Cerebellar nuclear complex (tissue), 1 donor: Measurements from ENCODE around the gene NEK2.
"Not testable (repeated sequence)": the region's sequence is repeated elsewhere in the genome, so short reads cannot be mapped to it uniquely, and the experiment has no call there.

Experiments used
- DNase-seq, 2 experiments: peaks; one replicate each; lab custom pipeline; 2025; lab: John Stamatoyannopoulos, UW

Gene NEK2

GRCh38 chr1:211650904-211651303 is 24.5 kb downstream of the NEK2 start:
- no peak for DNase-seq

GRCh38 chr1:211648980-211649934 is 26.2 kb downstream of the NEK2 start:
- DNase-seq: no peak

- DNase-seq: no peak
Measured at GRCh38 chr1:211648336-211648735, 27.1 kb downstream of the NEK2 start.

- no peak for DNase-seq
Measured at GRCh38 chr1:211647711-211648121, 27.7 kb downstream of the NEK2 start.

- DNase-seq: no peak
Measured at GRCh38 chr1:211646566-211646965, 28.9 kb downstream of the NEK2 start.

- not testable (repeated sequence) for DNase-seq
Measured at GRCh38 chr1:211645601-211646000, 29.8 kb downstream of the NEK2 start.

GRCh38 chr1:211644653-211645052 is 30.8 kb downstream of the NEK2 start:
- no peak for DNase-seq

GRCh38 chr1:211643324-211644212 is 31.9 kb downstream of the NEK2 start:
- peak in 1 of 2 experiments; percentile 43 for DNase-seq

- DNase-seq: no peak
Measured at GRCh38 chr1:211642870-211643269, 32.6 kb downstream of the NEK2 start.

GRCh38 chr1:211641942-211642341 is 33.5 kb downstream of the NEK2 start:
- no peak for DNase-seq

GRCh38 chr1:211641044-211641800 is 34.2 kb downstream of the NEK2 start:
- DNase-seq: no peak

- DNase-seq: no peak
Measured at GRCh38 chr1:211640301-211640630, 35.2 kb downstream of the NEK2 start.

- no peak for DNase-seq
Measured at GRCh38 chr1:211639475-211640300, 35.7 kb downstream of the NEK2 start.

- DNase-seq: no peak
Measured at GRCh38 chr1:211638689-211639101, 36.7 kb downstream of the NEK2 start.

- DNase-seq: no peak
Measured at GRCh38 chr1:211638246-211638645, 37.2 kb downstream of the NEK2 start.

- DNase-seq: no peak
Measured at GRCh38 chr1:211637066-211637465, 38.4 kb downstream of the NEK2 start.

GRCh38 chr1:211636575-211637029 is 38.8 kb downstream of the NEK2 start:
- not testable (repeated sequence) for DNase-seq

GRCh38 chr1:211635597-211636205 is 39.7 kb downstream of the NEK2 start:
- DNase-seq: no peak

- no peak for DNase-seq
Measured at GRCh38 chr1:211634931-211635330, 40.5 kb downstream of the NEK2 start.

- no peak for DNase-seq
Measured at GRCh38 chr1:211634461-211634860, 41.0 kb downstream of the NEK2 start.

GRCh38 chr1:211633524-211633846 is 41.9 kb downstream of the NEK2 start:
- DNase-seq: no peak
